NCI-H446 treated with DMSO at 0.1 percent for 48 hours (cell line): Measurements from ENCODE around the gene MSL1.

Experiments
- DNase-seq: peaks from one replicate; lab custom pipeline; 2025; lab: John Stamatoyannopoulos, UW

MSL1 gene, protein sequence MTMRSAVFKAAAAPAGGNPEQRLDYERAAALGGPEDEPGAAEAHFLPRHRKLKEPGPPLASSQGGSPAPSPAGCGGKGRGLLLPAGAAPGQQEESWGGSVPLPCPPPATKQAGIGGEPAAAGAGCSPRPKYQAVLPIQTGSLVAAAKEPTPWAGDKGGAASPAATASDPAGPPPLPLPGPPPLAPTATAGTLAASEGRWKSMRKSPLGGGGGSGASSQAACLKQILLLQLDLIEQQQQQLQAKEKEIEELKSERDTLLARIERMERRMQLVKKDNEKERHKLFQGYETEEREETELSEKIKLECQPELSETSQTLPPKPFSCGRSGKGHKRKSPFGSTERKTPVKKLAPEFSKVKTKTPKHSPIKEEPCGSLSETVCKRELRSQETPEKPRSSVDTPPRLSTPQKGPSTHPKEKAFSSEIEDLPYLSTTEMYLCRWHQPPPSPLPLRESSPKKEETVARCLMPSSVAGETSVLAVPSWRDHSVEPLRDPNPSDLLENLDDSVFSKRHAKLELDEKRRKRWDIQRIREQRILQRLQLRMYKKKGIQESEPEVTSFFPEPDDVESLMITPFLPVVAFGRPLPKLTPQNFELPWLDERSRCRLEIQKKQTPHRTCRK

GRCh38 chr17:40121181-40122135, at the start of gene MSL1:
Gene MSL1, plus strand, starts transcription at chr17:40121971. Its CDS starts 642 bp downstream, at chr17:40122613.
- peak; percentile 26 for DNase-seq

DNA sequence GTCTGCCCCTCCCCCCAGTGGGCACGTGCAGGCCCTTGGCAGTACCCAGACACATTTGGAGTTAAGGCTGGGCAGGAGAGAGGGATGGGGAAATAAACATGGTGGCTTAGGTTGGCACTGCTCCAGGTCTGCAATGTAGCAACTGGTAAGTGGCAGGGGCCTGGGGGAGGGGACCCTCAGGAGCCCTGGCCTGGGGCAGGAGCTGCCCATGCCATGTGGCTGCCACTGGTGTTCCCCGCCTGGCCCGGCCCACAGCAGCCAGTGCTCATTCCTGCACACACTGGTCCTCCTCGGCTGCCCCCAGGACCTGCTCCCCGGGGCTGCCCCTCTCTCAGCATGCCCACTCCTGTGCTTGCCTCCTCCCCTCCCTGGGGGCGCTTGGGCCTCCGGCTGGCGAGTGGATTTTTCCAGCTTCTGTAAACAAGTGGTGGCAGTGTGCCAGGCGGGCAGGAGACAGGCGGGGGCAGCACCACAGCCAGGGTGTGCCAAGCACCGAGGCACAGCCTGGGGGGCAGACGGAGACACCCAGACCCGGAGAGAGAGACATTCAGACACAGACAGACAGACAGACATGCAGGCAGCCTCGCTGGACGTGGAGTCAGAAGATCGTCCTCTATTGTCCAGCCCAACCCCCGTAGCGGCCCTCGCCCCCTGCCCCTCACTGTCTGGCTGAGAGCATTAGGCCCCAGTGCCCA, 49.6 kb upstream of the MSL1 start:
- peak; percentile 60 for DNase-seq

GRCh38 chr17:40072735-40073346, 48.9 kb upstream of the MSL1 start:
- DNase-seq, result no peak

DNA sequence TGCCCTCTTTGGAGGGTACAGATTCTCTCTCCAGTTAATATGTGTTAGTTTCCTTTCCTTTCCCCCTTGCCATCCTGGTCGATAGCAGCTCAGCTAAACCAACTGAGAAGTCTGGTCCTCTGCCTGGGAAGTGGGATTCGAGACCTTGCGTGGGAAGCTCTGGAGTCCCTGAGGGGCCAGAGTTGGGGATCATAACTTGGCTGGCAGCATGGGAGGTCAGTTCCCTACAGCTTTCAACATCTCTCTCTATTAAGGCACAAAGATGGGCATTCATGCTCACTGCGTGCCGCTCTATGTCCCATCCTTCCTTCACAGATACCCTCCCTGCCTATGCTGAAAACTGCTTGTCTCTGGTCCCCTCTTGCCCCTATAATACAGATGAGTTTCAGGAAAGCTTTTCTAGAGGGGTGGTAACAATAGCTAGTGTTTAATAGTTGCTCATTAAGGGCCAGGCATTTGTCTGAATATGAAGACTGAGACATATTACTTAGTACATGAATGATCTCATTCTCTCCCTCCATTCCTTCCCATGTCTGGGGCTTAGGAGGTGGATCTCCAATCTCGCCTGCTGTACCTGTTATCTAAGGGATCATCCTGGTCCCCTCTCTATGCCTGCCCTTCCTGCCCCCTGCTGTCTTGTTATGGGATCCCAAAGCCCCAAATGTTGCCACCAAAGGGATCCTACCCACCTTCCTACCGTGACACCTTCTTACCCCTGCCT, 48.2 kb upstream of the MSL1 start:
- no peak for DNase-seq

DNA sequence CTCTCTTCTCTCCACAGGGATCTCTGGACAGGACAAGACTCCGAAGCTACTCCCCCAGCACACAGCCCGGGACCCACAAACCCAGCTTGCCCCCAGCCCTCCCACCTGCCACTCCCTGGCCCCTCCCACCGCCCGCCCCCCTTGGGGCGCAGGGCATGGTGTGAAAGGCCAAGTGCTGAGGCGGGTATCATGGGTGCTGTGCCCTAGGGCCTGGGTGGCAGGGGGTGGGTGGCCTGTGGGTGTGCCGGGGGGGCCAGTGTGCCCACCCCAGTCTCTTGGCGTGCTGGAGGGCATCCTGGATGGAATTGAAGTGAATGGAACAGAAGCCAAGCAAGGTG, 47.6 kb upstream of the MSL1 start:
- DNase-seq, result no peak

DNA sequence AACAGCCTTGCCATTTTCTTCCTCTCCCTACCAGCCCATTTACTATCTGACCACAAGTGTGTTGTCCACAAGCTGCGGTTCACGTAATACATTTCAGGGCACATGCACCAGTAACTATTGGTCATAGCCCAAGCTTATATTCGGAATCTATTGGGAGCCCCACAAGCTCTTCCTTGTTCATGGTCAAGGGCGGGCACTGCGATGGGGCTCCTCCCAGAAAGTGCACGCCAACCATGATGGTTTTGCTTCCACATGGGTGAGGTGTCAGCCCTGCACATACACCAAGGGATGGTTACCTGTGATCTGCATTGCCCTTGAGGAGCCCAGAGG, 46.9 kb upstream of the MSL1 start:
- DNase-seq, result no peak

- DNase-seq, result peak; percentile 23
Observed at GRCh38 chr17:40075201-40075941, 46.4 kb upstream of the MSL1 start.

GRCh38 chr17:40075942-40076498, 45.8 kb upstream of the MSL1 start:
- no peak for DNase-seq

GRCh38 chr17:40076591-40076990, 45.2 kb upstream of the MSL1 start:
- DNase-seq, result no peak

DNA sequence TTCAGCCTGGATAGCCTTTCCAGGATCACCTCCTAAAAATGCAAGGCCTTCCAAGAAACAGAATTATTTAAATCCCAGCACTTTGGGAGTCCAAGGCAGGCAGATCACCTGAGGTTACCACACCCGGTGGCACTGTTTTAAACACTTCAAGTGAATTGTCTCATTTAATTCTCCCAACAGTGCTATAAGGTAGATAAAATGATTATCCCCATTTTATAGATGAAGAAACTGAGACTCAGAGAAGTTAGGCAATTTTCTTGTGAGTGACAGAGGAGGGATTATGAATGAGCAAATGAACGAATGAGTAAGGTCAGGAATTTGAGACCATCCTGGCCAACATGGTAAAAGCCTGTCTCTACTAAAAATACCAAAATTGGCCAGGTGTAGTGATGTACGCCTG, 42.2 kb upstream of the MSL1 start:
- no peak for DNase-seq

DNA sequence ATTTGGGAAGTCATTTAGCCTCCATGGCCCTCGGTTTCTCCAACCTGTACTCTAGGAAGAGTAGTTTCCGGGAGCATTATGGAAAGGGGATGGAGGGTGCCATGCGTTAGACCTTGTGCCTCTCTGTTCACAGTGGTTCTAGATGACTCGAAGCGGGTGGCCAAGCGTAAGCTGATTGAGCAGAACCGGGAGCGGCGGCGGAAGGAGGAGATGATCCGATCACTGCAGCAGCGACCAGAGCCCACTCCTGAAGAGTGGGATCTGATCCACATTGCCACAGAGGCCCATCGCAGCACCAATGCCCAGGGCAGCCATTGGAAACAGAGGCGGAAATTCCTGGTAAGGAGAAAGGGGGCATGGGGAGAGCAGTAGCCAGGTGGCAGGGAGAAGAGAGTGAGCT, 37.3 kb upstream of the MSL1 start:
- DNase-seq, result no peak

DNA sequence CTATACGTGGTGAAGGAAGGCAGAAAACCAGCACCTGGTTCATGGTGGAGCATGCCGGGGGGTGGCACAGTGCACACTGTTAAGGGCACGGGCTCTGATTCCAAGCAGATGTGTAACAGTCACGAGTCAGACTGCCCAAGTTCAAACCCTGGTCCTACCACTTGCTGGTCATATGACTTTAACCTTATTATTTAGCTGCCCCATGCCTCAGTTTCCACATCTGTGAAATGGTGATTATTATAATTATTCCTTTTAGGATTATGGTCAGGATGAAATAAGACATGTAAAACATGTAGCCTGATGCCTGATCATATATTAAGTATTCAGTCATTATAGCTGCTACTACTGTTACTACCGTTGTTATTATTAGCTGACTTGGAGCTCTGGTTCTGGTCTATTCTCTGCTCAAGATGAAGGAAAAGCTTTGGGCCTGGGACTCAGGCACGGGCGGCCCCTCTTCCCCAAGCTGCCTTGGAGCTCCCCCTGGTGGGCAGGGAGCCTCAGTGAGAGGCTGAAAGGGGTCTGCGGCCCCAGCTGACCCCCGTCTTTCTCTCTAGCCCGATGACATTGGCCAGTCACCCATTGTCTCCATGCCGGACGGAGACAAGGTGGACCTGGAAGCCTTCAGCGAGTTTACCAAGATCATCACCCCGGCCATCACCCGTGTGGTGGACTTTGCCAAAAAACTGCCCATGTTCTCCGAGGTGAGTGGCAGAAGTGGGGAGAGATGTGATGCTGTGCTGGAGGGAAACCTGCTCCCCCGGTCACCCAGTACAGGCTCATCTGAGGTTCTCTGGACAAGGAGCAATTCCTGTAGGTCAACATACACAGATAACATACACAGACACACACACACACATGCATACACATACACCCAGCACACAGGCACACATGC, 35.4 kb upstream of the MSL1 start:
- DNase-seq, result no peak

- no peak for DNase-seq
Observed at GRCh38 chr17:40087049-40087794, 34.5 kb upstream of the MSL1 start.

DNA sequence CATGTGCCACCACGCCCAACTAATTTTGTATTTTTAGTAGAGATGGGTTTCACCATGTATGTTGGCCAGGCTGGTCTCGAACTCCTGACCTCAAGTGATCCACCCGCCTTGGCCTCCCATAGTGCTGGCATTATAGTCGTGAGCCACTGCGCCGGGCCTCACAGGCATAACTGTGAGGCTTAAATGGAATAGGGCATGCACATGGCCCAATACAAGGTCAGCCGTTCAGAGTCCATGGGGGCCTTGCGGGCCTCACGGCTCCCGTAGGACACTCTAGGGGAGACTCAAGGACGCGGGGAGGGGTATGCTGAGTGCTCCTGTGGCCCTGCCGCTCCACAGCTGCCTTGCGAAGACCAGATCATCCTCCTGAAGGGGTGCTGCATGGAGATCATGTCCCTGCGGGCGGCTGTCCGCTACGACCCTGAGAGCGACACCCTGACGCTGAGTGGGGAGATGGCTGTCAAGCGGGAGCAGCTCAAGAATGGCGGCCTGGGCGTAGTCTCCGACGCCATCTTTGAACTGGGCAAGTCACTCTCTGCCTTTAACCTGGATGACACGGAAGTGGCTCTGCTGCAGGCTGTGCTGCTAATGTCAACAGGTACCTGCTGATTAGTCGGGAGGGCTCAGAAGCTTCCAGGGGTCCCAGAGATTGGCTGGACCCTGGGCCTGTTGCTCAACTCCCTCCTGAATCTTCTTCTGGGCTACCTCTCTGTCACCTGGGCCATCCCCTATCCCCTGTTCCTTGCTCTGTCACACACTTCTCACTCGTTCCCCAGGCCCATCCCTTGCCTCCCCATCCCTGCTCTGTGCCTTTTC, 33.7 kb upstream of the MSL1 start:
- no peak for DNase-seq

DNA sequence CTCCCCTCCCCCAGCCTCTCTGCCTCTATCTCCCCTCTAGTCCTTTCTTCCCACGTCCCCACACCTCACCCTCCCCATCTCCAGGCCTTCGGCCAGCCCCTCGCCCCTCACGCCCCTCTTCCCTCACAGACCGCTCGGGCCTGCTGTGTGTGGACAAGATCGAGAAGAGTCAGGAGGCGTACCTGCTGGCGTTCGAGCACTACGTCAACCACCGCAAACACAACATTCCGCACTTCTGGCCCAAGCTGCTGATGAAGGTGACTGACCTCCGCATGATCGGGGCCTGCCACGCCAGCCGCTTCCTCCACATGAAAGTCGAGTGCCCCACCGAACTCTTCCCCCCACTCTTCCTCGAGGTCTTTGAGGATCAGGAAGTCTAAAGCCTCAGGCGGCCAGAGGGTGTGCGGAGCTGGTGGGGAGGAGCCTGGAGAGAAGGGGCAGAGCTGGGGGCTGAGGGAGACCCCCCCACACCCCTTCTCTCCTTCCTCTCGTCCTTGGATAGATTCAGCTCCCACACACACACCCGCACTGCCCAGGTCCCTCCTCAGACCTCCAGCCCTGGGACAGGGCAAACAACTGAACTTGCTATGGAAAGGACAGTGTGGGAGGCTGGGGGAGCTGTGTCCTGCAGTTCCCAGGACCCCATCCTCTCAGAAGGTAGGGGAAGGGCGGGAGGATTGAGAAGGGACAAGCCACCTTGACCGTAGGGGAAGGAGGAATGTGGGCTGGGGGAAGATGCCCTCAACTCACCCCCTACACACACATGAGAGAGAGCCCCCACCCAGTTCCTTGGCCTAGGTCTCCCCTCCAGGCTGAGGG, 32.5 kb upstream of the MSL1 start:
- no peak for DNase-seq
